ENCODE data around the gene PLAC1. TPM values are rescaled to one million over a fixed set of nuclear protein-coding genes. Genes with fewer than 3 reads are reported as not detected.
A peak's percentile ranks its signal among the peaks of the same experiment; 100 is the strongest.

Gene PLAC1
- total and polyA plus RNA-seq, 2 of the 4 experiments (the other 2 are of a cell fraction), result 0.36 to 0.74 TPM

GRCh38 chrX:134679644-134680043, 21.4 kb upstream of the PLAC1 start:
- Histone ChIP-seq H2AK9ac (replicated peaks; ENCODE audit: low read depth, low read length, poor library complexity) (no peak overlapping the region), H2BK120ac (ENCODE audit: low read depth, low read length) (no peak overlapping the region; the same call in 1 of the 2 replicates), H3K56ac (ENCODE audit: extremely low read depth, insufficient read depth, low read length) (no peak overlapping the region), H2AFZ (replicated peaks; ENCODE audit: low read length, poor library complexity) (no peak overlapping the region), H4K91ac (ENCODE audit: insufficient read depth, low read depth, low read length) (peak overlapping the region; percentile 33; the same call in 1 of the 2 replicates), H3K23ac (ENCODE audit: low read depth, low read length) (no peak overlapping the region), H3K4me1 (ENCODE audit: control insufficient read depth, insufficient read depth, low read length) (peaks cover 7% of the 10 kb centered on the region), H2BK5ac (ENCODE audit: low read depth, low read length, poor library complexity, severe bottlenecking) (no peak overlapping the region), H3K27me3 (ENCODE audit: control insufficient read depth, insufficient read depth, low read length) (no peaks in the 10 kb centered on the region), H3K9ac (ENCODE audit: low read depth, low read length) (no peak overlapping the region), H2BK20ac (ENCODE audit: low read depth, low read length) (peak overlapping the region; percentile 36; the same call in 1 of the 2 replicates), H3K36me3 (ENCODE audit: control insufficient read depth, insufficient read depth, low read length) (no peaks in the 10 kb centered on the region), H2BK15ac (ENCODE audit: low read depth, low read length) (no peak overlapping the region), H3K14ac (replicated peaks; ENCODE audit: low read depth, low read length) (no peak overlapping the region), H2AK5ac (ENCODE audit: low read depth, low read length) (no peak overlapping the region), H3K4ac (ENCODE audit: low read depth, low read length) (no peak overlapping the region), H3K79me1 (ENCODE audit: low read depth in 1 of 2, low read length in 2 of 2) (no peaks in the 10 kb centered on the region), H3K9me3 (ENCODE audit: control insufficient read depth, insufficient read depth, low read length) (no peaks in the 10 kb centered on the region), H3K4me2 (ENCODE audit: low read depth, low read length) (no peak overlapping the region), H3K27ac (ENCODE audit: insufficient read depth, low read length) (no peak overlapping the region), H3K4me3 (ENCODE audit: insufficient read depth, low read depth, low read length) (no peak overlapping the region), H3K18ac (ENCODE audit: low read depth, low read length) (no peak overlapping the region), H4K20me1 (ENCODE audit: insufficient read depth, low read length) (no peaks in the 10 kb centered on the region), H3K9me1 (ENCODE audit: insufficient read depth, low read length) (peaks cover 10% of the 10 kb centered on the region; the same call in 1 of the 2 replicates), H4K5ac (ENCODE audit: low read depth, low read length) (no peak overlapping the region; the same call in 1 of the 2 replicates), H4K8ac (ENCODE audit: low read depth in 2 of 2, low read length in 2 of 2) (no peak overlapping the region)
- DNase-seq (no peak), ATAC-seq (ENCODE audit: low read depth) (no peak)
- no TSS peak for BruUV-seq (replicated peaks)
- CTCF ChIA-PET, result no interaction called here
- POLR2A ChIA-PET (ENCODE audit: unreplicated experiment), result no interaction called here
- WGBS, 2 experiments (ENCODE audit: extremely low coverage in 2 of 2, insufficient read length in 1 of 2), result 75% methylated on average over 1 of the region's 3 CpGs; no CpG with 5 or more reads in 1 of the 2 experiments
- dilution Hi-C loops (cut with HindIII; ENCODE audit: low sequenced_read_pairs, unreplicated experiment), result no loop called here
- in situ Hi-C loops (cut with MboI; ENCODE audit: low sequenced_read_pairs), result no loop called here
- intact Hi-C loops (cut with micrococcal nuclease), result no loop called here
- TF ChIP-seq RCOR1 (IDR thresholded peaks at IDR 0.05; ENCODE audit: insufficient replicate concordance, low read length), result no peak
- TF ChIP-seq RFX5 (IDR thresholded peaks at IDR 0.05; ENCODE audit: low read depth, low read length), result no peak
- TF ChIP-seq MAZ (IDR thresholded peaks at IDR 0.05; ENCODE audit: borderline replicate concordance, low read depth, low read length), result no peak
- TF ChIP-seq NFE2L2 (IDR thresholded peaks at IDR 0.05; ENCODE audit: low read depth, low read length), result no peak
- TF ChIP-seq ELK1 (IDR thresholded peaks at IDR 0.05; ENCODE audit: borderline replicate concordance, low read depth, low read length), result no peak
- no peak for TF ChIP-seq CEBPB (IDR thresholded peaks at IDR 0.05; ENCODE audit: low read depth, low read length)
- TF ChIP-seq MAFK (IDR thresholded peaks at IDR 0.05; ENCODE audit: low read depth, low read length), result no peak
- TF ChIP-seq POLR2A (IDR thresholded peaks at IDR 0.05; ENCODE audit: low read depth, low read length), result no peak
- no peak for TF ChIP-seq RAD21 (IDR thresholded peaks at IDR 0.05; ENCODE audit: low read length)
- no peak for TF ChIP-seq SMC3 (IDR thresholded peaks at IDR 0.05; ENCODE audit: low read depth, low read length)

Measured in IMR-90 (cell line).